CD4-positive, alpha-beta T cell (primary cell): ENCODE measurements around the gene FMN1. TPM values are rescaled to one million over a fixed set of nuclear protein-coding genes. Genes with fewer than 3 reads are reported as not detected.

ENCODE experiments used
- ATAC-seq: fragments of 200-7000 bp; cut with Tn5 transposase; one replicate; pipeline ENCODE4 v1.10.0; 2022; ENCODE audit warnings: mild to moderate bottlenecking; ENCODE audit not compliant: poor library complexity
- CTCF ChIA-PET: fragments of 350-600 bp; sonication (Branson Sonifier 250); formaldehyde crosslinking; loops from one replicate; lab custom pipeline; 2021; ENCODE audit warnings: antibody characterized with exemption, inconsistent platforms; lab: Charles Lee
- POLR2A ChIA-PET: fragments of 350-600 bp; sonication (Branson Sonifier 250); formaldehyde crosslinking; loops from one replicate; lab custom pipeline; 2021; ENCODE audit warnings: antibody characterized with exemption, inconsistent platforms; lab: Charles Lee
- DNase-seq, 14 experiments: peaks; one replicate each; pipeline ENCODE4 v3.0.0-alpha.2; 2013 to 2020; ENCODE audit warnings: mixed read lengths in 2 of 14
- H3K27ac ChIP-seq, 2 donors: one replicate each; pipeline versions ENCODE4 v1.5.1 to v1.7.0; 2013; ENCODE audit warnings: low read length in 2 of 2, low read depth in 1 of 2, mild to moderate bottlenecking in 1 of 2
- H3K27me3 ChIP-seq, 2 experiments: 1 replicate in 1 of 2; 2 replicates in 1 of 2; pipeline versions ENCODE4 v1.6.1 to v1.7.0; 2013; ENCODE audit warnings: low read length in 2 of 2, control low read depth in 1 of 2, mild to moderate bottlenecking in 1 of 2, moderate library complexity in 1 of 2; ENCODE audit not compliant: insufficient read depth in 2 of 2, control insufficient read depth in 1 of 2
- H3K36me3 ChIP-seq: one replicate; pipeline ENCODE4 v1.6.1; 2013; ENCODE audit warnings: low read length, control low read depth; ENCODE audit not compliant: insufficient read depth
- H3K4me1 ChIP-seq: one replicate; pipeline ENCODE4 v1.6.1; 2013; ENCODE audit warnings: low read length, control low read depth; ENCODE audit not compliant: insufficient read depth
- H3K4me3 ChIP-seq: one replicate; pipeline ENCODE4 v1.5.1; 2013; ENCODE audit warnings: mild to moderate bottlenecking, low read length, moderate library complexity
- H3K9me3 ChIP-seq, 2 experiments: 1 replicate in 1 of 2; 2 replicates in 1 of 2; pipeline versions ENCODE4 v1.6.1 to v1.7.0; 2013; ENCODE audit warnings: low read length in 2 of 2, mild to moderate bottlenecking in 2 of 2, control low read depth in 1 of 2, moderate library complexity in 1 of 2; ENCODE audit not compliant: control insufficient read depth in 1 of 2, insufficient read depth in 1 of 2
- H3K27ac Mint-ChIP-seq: one replicate; pipeline ENCODE4 v1.8.0; 2020; ENCODE audit warnings: mixed read lengths
- H3K27me3 Mint-ChIP-seq: one replicate; pipeline ENCODE4 v1.8.0; 2021; ENCODE audit warnings: mixed read lengths
- H3K36me3 Mint-ChIP-seq: one replicate; pipeline ENCODE4 v1.8.0; 2021; ENCODE audit warnings: low read depth, mixed read lengths
- H3K4me1 Mint-ChIP-seq: one replicate; pipeline ENCODE4 v1.8.0; 2021; ENCODE audit warnings: low read depth, mixed read lengths
- H3K4me3 Mint-ChIP-seq: one replicate; pipeline ENCODE4 v1.8.0; 2020; ENCODE audit warnings: mild to moderate bottlenecking, mixed read lengths
- H3K9me3 Mint-ChIP-seq: one replicate; pipeline ENCODE4 v1.8.0; 2020; ENCODE audit warnings: mixed read lengths
- CTCF ChIP-seq: fragments of 200-600 bp; IDR thresholded peaks from one replicate; pipeline ENCODE4 v1.8.0; 2022; ENCODE audit warnings: antibody characterized with exemption, mild to moderate bottlenecking
- intact Hi-C, 2 experiments: fragments of 100-400 bp; cut with DNase I in 1 of 2; cut with micrococcal nuclease in 1 of 2; formaldehyde crosslinking; loops; one replicate each; pipeline versions ENCODE4 v1.15.1 to v1.9.0; 2023 to 2025; cut with DNase I, micrococcal nuclease
- total RNA-seq, 174 experiments: library from RNA in 2 of 174; stranded (reverse) in 2 of 174; gene quantifications; one replicate each; pipeline ENCODE4 v1.2.3 and lab custom pipeline; 2021 to 2026

The FMN1 gene
- total RNA-seq, 2 experiments from 2014 or later = 0.39 to 0.55 TPM

GRCh38 chr15:33132233-33132580, 62.3 kb downstream of the FMN1 start:
- H3K4me3 ChIP-seq = no peak overlapping the region
- no peak overlapping the region for H3K27ac ChIP-seq
- no peak for TF ChIP-seq CTCF
- Mint-ChIP-seq H3K4me1 (peaks cover 9% of the 10 kb centered on the region), H3K4me3 (no peak overlapping the region), H3K27me3 (no peaks in the 10 kb centered on the region), H3K27ac (no peak overlapping the region), H3K9me3 (no peaks in the 10 kb centered on the region), H3K36me3 (no peaks in the 10 kb centered on the region)
- ChIA-PET CTCF (no interaction called here), POLR2A (interaction anchor here (1.1 kb wide), 1 partner anchor 9 kb away, joined by 3 read pairs; no protein-coding TSS in a partner anchor)
- ATAC-seq = no peak
- H3K4me1 ChIP-seq = no peaks in the 10 kb centered on the region
- H3K9me3 ChIP-seq = peaks cover 0 to 6% of the 10 kb centered on the region in 2 experiments
- H3K27me3 ChIP-seq = no peaks in the 10 kb centered on the region
- intact Hi-C loops = loop anchor here (1.0 to 5.0 kb wide), 4 partner anchors 46 to 470 kb away; no protein-coding TSS in a partner anchor
- H3K36me3 ChIP-seq = no peaks in the 10 kb centered on the region
- no peak for DNase-seq

- ATAC-seq = no peak
- H3K36me3 ChIP-seq = no peaks in the 10 kb centered on the region
- CTCF ChIA-PET = no interaction called here
- Mint-ChIP-seq H3K27ac (no peak overlapping the region), H3K4me1 (peaks cover 14% of the 10 kb centered on the region), H3K4me3 (no peak overlapping the region), H3K27me3 (no peaks in the 10 kb centered on the region), H3K9me3 (no peaks in the 10 kb centered on the region), H3K36me3 (no peaks in the 10 kb centered on the region)
- no peak overlapping the region for H3K27ac ChIP-seq
- no peaks in the 10 kb centered on the region for H3K27me3 ChIP-seq
- TF ChIP-seq CTCF = no peak
- H3K4me1 ChIP-seq = peaks cover 4% of the 10 kb centered on the region
- H3K9me3 ChIP-seq = peaks cover 0 to 6% of the 10 kb centered on the region in 2 experiments
- no peak overlapping the region for H3K4me3 ChIP-seq
- no peak for DNase-seq
- intact Hi-C loops = loop anchor here (1.0 to 5.0 kb wide), 4 partner anchors 45 to 469 kb away; no protein-coding TSS in a partner anchor
- POLR2A ChIA-PET = interaction anchor here (1.1 kb wide), 1 partner anchor 8 kb away, joined by 3 read pairs; no protein-coding TSS in a partner anchor
Observed at GRCh38 chr15:33131552-33132232, 62.8 kb downstream of the FMN1 start.

- no peak overlapping the region for H3K27ac ChIP-seq
- Mint-ChIP-seq H3K4me1 (peaks cover 31% of the 10 kb centered on the region), H3K9me3 (no peaks in the 10 kb centered on the region), H3K27ac (peak overlapping the region; percentile 76), H3K36me3 (no peaks in the 10 kb centered on the region), H3K4me3 (peak overlapping the region; percentile 72), H3K27me3 (no peaks in the 10 kb centered on the region)
- intact Hi-C loops = loop anchor here (2.0 to 5.0 kb wide), 3 partner anchors 61 to 1241 kb away; partner anchors contain the start of genes FMN1 (in 1 of the 2) and LPCAT4 (in 1 of the 2)
- CTCF ChIA-PET = no interaction called here
- DNase-seq = peak; percentile 33 to 89 (median 71)
- ATAC-seq = peak; percentile 81
- H3K4me3 ChIP-seq = peak overlapping the region; percentile 13
- no peak for TF ChIP-seq CTCF
- no peaks in the 10 kb centered on the region for H3K36me3 ChIP-seq
- peaks cover 0 to 6% of the 10 kb centered on the region in 2 experiments for H3K9me3 ChIP-seq
- no peaks in the 10 kb centered on the region for H3K27me3 ChIP-seq
- POLR2A ChIA-PET = interaction anchor here (1.0 kb wide), 1 partner anchor 35 kb away, joined by 3 read pairs; no protein-coding TSS in a partner anchor
- peaks cover 13% of the 10 kb centered on the region for H3K4me1 ChIP-seq
Observed at GRCh38 chr15:33126559-33127290, 67.8 kb downstream of the FMN1 start.
